Chondrocyte (in vitro differentiated cells): ENCODE measurements around the gene TMEM203. TPM values are rescaled to one million over a fixed set of nuclear protein-coding genes. Genes with fewer than 3 reads are reported as not detected.

ENCODE experiments used
- DNase-seq: peaks from one replicate; pipeline ENCODE4 v3.0.0; 2021; ENCODE audit warnings: mixed read lengths, low spot score
- H3K27ac Mint-ChIP-seq: one replicate; pipeline ENCODE4 v1.8.0; 2021; ENCODE audit warnings: mild to moderate bottlenecking, moderate library complexity, mixed read lengths; ENCODE audit not compliant: unreplicated experiment
- H3K27me3 Mint-ChIP-seq: 2 replicates; pipeline ENCODE4 v1.8.0; 2021; ENCODE audit warnings: low read depth, mixed read lengths
- H3K36me3 Mint-ChIP-seq: 2 replicates; pipeline ENCODE4 v1.8.0; 2021; ENCODE audit warnings: low read depth, mixed read lengths
- H3K4me1 Mint-ChIP-seq: 2 replicates; pipeline ENCODE4 v1.8.0; 2021; ENCODE audit warnings: low read depth, mild to moderate bottlenecking, mixed read lengths
- H3K4me3 Mint-ChIP-seq: one replicate; pipeline ENCODE4 v1.8.0; 2021; ENCODE audit warnings: mild to moderate bottlenecking, moderate library complexity, mixed read lengths; ENCODE audit not compliant: unreplicated experiment
- H3K9me3 Mint-ChIP-seq: 2 replicates; pipeline ENCODE4 v1.8.0; 2021; ENCODE audit warnings: low read depth, mixed read lengths
- CTCF ChIP-seq: fragments of 200-600 bp; sonication (generic); IDR thresholded peaks from 2 replicates; pipeline ENCODE4 v1.5.0; 2021; ENCODE audit warnings: antibody characterized with exemption, mild to moderate bottlenecking, moderate library complexity
- total RNA-seq: library from RNA; stranded (reverse); gene quantifications from 3 replicates; pipeline ENCODE4 v1.2.1, GENCODE V29; 2021

The TMEM203 gene
- total RNA-seq, 1 donor from 2014 or later = 34.9 TPM

DNA sequence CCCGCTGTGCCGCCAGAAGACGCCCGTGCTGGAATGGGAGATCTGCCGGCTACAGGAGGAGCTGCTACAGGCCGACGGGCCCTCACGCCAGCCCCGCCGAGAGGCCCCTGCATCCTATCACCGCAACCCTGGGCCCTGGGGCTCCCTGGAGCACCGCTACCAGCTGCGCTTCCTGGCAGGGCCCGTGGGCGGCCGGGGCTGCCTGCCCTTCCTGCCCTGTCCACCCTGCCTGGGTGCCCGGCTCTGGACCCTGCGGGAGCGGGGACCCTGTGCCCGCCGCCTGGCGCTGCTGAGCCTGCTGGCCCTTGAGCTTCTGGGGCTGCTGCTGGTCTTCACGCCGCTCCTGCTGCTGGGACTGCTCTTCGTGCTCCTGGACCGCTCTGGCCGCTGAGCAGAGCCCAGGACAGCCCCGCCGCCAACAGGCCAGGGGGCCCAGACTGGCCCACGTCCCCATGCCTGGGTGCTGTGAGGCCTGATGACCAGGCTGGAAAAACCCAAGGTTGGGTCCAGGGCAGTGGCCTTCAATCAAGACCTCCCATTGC lies 12.8 kb upstream of the TMEM203 start:
- Mint-ChIP-seq H3K27me3 (no peaks in the 10 kb centered on the region), H3K27ac (no peak overlapping the region), H3K36me3 (peaks cover 2% of the 10 kb centered on the region), H3K9me3 (no peaks in the 10 kb centered on the region), H3K4me3 (no peak overlapping the region), H3K4me1 (peaks cover 11% of the 10 kb centered on the region)
- TF ChIP-seq CTCF = no peak
- no peak for DNase-seq

GRCh38 chr9:137217276-137218211 lies 12.1 kb upstream of the TMEM203 start:
- Mint-ChIP-seq H3K4me1 (peaks cover 7% of the 10 kb centered on the region), H3K27me3 (no peaks in the 10 kb centered on the region), H3K27ac (no peak overlapping the region), H3K36me3 (peaks cover 2% of the 10 kb centered on the region), H3K9me3 (no peaks in the 10 kb centered on the region), H3K4me3 (no peak overlapping the region)
- DNase-seq = no peak
- TF ChIP-seq CTCF = no peak

DNA sequence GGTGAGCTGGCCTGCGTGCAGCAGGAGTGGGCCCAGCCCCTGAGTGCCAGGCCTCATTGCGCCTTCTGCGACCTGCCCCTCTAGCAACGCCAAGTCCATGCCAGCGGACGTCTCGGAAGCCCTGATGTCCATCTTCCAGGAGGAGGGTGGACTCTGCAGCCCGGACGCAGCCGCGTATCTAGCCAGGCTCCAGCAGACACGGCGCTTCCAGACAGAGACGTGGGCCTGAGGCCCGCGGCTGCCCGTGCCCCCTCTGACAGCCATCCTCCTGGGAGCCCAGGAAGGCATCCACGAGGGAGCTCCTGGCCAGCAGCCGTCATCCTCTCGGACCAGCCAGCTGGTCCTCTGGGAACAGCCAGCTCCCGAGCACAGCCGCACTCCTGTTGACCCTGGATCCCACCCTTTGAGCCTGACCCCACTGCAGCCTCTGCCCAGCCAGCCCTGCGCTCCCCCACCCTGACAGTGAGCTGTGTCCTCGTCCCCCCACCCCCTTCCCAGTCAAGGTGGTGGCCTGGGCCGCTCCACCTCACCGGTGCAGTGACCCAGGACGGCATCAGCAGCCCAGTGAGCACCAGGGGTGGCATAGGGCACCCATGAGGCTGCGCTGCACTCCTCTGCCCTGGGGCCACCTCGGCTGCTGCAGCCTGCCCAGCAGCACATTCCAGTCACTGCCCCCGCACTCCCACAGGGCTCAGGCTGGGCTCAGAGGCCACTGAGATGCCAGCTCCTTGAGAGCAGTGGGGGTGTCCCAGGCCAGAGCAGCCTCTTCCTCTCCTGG lies 10.9 kb upstream of the TMEM203 start:
- Mint-ChIP-seq H3K27me3 (no peaks in the 10 kb centered on the region), H3K27ac (no peak overlapping the region), H3K4me1 (peaks cover 7% of the 10 kb centered on the region), H3K4me3 (no peak overlapping the region), H3K36me3 (peaks cover 2% of the 10 kb centered on the region), H3K9me3 (no peaks in the 10 kb centered on the region)
- DNase-seq = no peak
- TF ChIP-seq CTCF = no peak

- Mint-ChIP-seq H3K4me1 (peaks cover 7% of the 10 kb centered on the region), H3K9me3 (no peaks in the 10 kb centered on the region), H3K27ac (no peak overlapping the region), H3K36me3 (peaks cover 2% of the 10 kb centered on the region), H3K27me3 (no peaks in the 10 kb centered on the region), H3K4me3 (no peak overlapping the region)
- DNase-seq = no peak
- no peak for TF ChIP-seq CTCF
These were observed 9.9 kb upstream of the TMEM203 start for GRCh38 chr9:137215196-137215986.
